GM12801 (cell line): ENCODE results near the gene ACIN1.

ENCODE experiments used
- TF ChIP-seq, protein P1 (sequence below): IDR thresholded peaks from one replicate; pipeline ENCODE4 v1.5.1; 2011; ENCODE audit warnings: control low read depth; ENCODE audit not compliant: insufficient read length; ENCODE audit errors: extremely low read depth

ACIN1 gene

DNA sequence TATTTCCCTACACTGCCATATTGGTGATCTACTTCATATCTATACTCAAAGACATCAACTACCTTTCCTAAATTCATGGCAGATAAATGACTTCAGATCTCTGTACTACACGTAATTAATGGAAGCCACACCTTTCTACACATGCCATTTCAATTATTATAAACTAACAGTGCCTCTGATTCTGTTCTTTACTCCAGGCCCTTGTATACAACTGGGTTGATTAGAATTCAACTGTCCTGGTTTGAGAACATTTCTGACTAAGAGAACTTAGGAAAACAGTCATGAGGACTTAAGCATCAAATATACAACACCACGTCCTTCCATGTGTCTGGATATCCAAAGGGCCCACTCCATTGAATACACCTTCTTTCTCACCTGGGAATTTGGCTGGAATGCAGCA, 1.8 kb downstream of the ACIN1 start:
- TF ChIP-seq, protein P1, sequence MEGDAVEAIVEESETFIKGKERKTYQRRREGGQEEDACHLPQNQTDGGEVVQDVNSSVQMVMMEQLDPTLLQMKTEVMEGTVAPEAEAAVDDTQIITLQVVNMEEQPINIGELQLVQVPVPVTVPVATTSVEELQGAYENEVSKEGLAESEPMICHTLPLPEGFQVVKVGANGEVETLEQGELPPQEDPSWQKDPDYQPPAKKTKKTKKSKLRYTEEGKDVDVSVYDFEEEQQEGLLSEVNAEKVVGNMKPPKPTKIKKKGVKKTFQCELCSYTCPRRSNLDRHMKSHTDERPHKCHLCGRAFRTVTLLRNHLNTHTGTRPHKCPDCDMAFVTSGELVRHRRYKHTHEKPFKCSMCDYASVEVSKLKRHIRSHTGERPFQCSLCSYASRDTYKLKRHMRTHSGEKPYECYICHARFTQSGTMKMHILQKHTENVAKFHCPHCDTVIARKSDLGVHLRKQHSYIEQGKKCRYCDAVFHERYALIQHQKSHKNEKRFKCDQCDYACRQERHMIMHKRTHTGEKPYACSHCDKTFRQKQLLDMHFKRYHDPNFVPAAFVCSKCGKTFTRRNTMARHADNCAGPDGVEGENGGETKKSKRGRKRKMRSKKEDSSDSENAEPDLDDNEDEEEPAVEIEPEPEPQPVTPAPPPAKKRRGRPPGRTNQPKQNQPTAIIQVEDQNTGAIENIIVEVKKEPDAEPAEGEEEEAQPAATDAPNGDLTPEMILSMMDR: no peak

DNA sequence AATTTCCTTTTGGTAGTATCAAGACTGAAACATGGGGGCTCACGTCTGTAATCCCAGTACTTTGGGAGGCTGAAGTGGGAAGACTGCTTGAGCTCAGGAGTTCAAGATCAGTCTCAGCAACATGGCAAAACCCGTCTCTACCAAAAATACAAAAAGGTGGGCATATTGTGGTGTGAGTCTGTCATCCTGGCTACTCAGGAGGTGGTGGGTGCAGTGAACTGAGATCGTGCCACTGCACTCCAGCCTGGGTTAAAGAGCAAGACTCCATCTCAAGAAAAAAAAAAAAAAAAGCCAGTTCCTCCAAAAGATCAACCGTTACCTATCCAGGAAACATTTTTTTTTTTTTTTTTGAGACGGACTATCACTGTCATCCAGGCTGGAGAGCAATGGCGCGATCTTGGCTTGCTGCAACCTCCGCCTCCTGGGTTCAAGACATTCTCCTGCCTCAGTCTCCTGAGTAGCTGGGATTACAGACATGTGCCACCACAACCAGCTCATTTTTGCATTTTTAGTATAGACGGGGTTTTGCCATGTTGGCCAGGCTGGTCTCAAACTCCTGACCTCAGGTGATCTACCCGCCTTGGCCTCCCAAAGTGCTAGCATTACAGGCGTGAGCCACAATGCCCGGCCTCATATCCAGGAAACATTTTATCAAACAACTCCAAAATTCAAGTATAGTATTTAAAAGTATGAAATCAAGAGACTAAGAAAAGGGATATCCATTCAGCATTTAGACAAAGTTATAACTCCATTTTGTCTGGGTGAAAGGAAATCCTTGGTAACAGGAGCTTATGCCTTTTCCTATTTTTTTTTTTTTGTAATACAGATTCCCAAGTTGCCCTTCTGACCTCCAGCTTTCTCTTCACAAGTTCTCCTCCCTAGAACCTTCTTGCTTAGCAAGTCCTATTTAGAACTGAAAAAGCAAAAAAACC, 3.4 kb downstream of the ACIN1 start:
- TF ChIP-seq, protein P1: no peak

DNA sequence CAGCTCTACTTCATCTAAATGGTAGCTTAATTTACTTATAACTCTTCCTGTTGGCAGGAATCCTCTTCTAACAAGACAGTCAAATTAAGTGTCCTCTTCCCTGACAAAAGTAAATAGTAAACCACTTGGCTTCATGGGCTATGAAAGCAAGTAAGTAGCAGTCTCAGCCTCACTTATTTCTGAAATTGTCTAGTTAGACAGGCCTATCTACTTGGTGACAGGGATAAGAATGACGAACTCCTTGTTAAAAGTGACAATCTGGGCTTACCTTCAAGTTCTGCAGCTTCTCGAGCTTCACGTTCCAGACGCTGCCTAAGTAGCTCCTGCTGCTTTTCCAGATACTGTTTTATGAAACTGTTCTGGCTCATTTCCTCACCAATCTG, 4.7 kb downstream of the ACIN1 start:
- TF ChIP-seq, protein P1: no peak

DNA sequence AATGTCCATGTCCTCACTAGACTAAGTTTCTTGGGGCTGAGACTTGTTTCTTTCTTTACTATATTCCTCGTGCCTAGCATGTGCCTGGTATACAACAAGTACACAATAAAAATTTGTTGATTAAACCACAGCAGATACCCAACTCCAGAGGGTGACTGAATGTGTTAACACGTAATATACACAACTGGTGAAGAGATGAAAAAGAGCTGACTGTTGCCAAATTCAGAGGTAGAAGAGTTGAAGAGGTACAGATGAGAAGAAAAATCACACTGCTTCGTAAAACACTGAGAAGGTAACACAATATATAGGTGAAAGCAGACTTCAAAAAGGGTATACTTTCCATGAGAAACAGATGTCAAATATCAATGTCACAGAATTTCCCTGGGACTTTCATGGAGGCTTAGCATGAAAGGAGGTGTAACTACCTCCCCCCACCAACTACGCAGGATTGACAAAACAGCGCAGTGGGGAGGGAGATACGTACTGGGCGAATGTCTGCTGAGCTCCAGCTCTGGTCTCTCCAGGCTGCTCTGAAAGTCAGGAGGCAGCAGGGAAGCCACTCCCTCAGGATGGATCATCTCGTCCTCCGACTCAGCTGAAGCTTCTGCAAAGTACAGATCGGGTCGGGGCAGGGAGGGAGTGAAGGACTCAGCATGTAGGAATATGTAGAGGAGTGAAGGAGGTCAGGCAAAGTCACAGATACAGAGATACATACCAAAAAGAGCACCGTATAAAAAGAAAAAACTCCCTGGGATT, 5.3 kb downstream of the ACIN1 start:
- TF ChIP-seq, protein P1: no peak

DNA sequence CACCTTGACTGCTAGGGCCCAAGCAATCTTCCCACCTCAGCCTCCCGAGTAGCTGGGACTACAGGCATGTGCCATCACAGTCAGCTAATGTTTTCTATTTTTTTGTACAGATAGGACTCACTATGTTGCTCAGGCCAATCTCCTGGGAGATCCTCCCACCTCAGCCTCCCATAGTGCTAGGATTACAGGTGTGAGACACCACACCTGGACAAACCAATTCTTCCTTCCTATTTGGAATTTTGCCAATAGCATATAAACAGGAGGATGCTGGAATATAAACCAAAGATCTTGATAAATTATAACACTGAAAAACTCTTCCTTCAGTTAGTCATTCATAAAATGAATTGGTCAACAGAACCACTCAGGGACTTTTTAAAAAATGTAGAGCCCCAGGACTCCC, 8.4 kb downstream of the ACIN1 start:
- TF ChIP-seq, protein P1: no peak

DNA sequence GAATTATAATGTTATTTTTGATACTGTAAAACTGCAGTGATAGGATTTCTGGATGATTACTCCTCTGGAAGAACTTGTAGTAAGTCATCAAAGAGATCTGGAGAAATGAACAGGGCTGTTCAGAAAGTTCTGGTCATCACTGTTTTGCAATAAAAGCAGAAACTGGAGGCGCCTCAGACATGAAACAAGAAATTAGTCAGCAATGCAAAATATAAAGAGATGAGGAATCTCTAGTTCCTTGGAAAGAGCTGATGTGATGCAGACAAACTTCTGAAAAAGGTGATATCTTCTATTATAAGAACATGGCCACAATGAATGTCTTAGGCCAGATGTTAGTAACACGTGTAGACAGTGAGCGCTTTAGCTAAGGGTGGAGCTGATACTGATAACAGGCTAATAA, 9.5 kb downstream of the ACIN1 start:
- TF ChIP-seq, protein P1: no peak

DNA sequence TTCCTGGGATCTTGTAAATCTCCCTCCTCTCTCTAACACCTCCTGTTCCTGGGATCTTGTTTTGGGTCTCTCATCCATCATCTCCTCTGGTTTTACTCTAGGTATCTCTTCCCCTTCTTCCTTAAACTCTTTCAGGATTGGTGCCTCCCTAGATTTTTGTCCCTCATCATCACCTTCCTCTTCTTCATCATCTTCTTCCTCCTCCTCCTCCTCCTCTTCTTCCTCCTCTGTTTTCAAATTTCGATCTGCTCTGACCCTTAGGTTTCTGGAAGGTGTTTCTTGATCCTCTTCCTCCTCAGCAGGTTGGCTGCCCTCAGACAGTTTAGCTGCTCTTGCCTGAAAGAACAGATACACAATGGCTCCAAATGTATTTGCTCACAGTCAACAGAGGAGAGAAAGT, 14.5 kb downstream of the ACIN1 start:
- TF ChIP-seq, protein P1: no peak
